Nephron (organoid): Measurements from ENCODE around the gene CBX8.

Experiments used
- H3K27ac Mint-ChIP-seq, 3 experiments: 2 replicates each; pipeline ENCODE4 v1.8.0; 2020; ENCODE audit warnings: mixed read lengths in 3 of 3, mild to moderate bottlenecking in 2 of 3, moderate library complexity in 1 of 3
- H3K27me3 Mint-ChIP-seq: 2 replicates; pipeline ENCODE4 v1.8.0; 2021; ENCODE audit warnings: low read depth, mild to moderate bottlenecking, moderate library complexity, mixed read lengths
- H3K36me3 Mint-ChIP-seq: 2 replicates; pipeline ENCODE4 v1.8.0; 2020; ENCODE audit warnings: low read depth, mixed read lengths
- H3K4me1 Mint-ChIP-seq: 2 replicates; pipeline ENCODE4 v1.8.0; 2020; ENCODE audit warnings: mixed read lengths
- H3K4me3 Mint-ChIP-seq, 3 experiments: 2 replicates each; pipeline ENCODE4 v1.8.0; 2020; ENCODE audit warnings: mild to moderate bottlenecking in 3 of 3, mixed read lengths in 3 of 3, moderate library complexity in 2 of 3
- H3K9me3 Mint-ChIP-seq: 2 replicates; pipeline ENCODE4 v1.8.0; 2020; ENCODE audit warnings: mixed read lengths
- CTCF ChIP-seq, 3 experiments: fragments of 200-600 bp; sonication (generic); IDR thresholded peaks; one replicate each; pipeline ENCODE4 v1.5.0; 2021; ENCODE audit warnings: antibody characterized with exemption in 3 of 3; ENCODE audit not compliant: unreplicated experiment in 3 of 3

Gene CBX8

GRCh38 chr17:79819085-79819484 is 22.2 kb upstream of the CBX8 start:
- TF ChIP-seq CTCF (IDR thresholded peaks at IDR 0.05; ENCODE audit: unreplicated experiment in 3 of 3), result no peak
- Mint-ChIP-seq H3K27me3 (peaks cover 88% of the 10 kb centered on the region), H3K4me3 (no peak overlapping the region), H3K27ac (no peak overlapping the region), H3K36me3 (no peaks in the 10 kb centered on the region), H3K4me1 (peaks cover 9% of the 10 kb centered on the region), H3K9me3 (no peaks in the 10 kb centered on the region)

- H3K27ac Mint-ChIP-seq, result no peak overlapping the region
- peaks cover 86% of the 10 kb centered on the region for H3K27me3 Mint-ChIP-seq
- peaks cover 10% of the 10 kb centered on the region for H3K4me1 Mint-ChIP-seq
- no peak for TF ChIP-seq CTCF (IDR thresholded peaks at IDR 0.05; ENCODE audit: unreplicated experiment in 3 of 3)
- no peaks in the 10 kb centered on the region for H3K9me3 Mint-ChIP-seq
- no peak overlapping the region for H3K4me3 Mint-ChIP-seq
- H3K36me3 Mint-ChIP-seq, result no peaks in the 10 kb centered on the region
Observed at GRCh38 chr17:79818026-79818758, 21.3 kb upstream of the CBX8 start.

GRCh38 chr17:79815836-79816461 is 19.1 kb upstream of the CBX8 start:
- Mint-ChIP-seq H3K4me3 (peak overlapping the region; percentile 73 to 78 (median 77)), H3K9me3 (no peaks in the 10 kb centered on the region), H3K27ac (peak overlapping the region; percentile 46 to 70 (median 59)), H3K27me3 (peaks cover 84% of the 10 kb centered on the region), H3K4me1 (peaks cover 19% of the 10 kb centered on the region), H3K36me3 (no peaks in the 10 kb centered on the region)
- TF ChIP-seq CTCF (IDR thresholded peaks at IDR 0.05; ENCODE audit: unreplicated experiment in 3 of 3), result no peak

- no peak overlapping the region for H3K4me3 Mint-ChIP-seq
Observed at GRCh38 chr17:79814974-79815835, 18.3 kb upstream of the CBX8 start.

More at GRCh38 chr17:79814974-79815835, 18.3 kb upstream of the CBX8 start:
- Mint-ChIP-seq H3K27me3 (peaks cover 85% of the 10 kb centered on the region), H3K9me3 (no peaks in the 10 kb centered on the region), H3K27ac (no peak overlapping the region), H3K4me1 (peaks cover 23% of the 10 kb centered on the region), H3K36me3 (no peaks in the 10 kb centered on the region)
- TF ChIP-seq CTCF (IDR thresholded peaks at IDR 0.05; ENCODE audit: unreplicated experiment in 3 of 3), result no peak
